Stimulated activated CD4-positive, alpha-beta T cell treated with anti-CD3 and anti-CD28 coated beads, Interleukin-4, amount 100 ng/mL, for 4 hours (primary cell): ENCODE results near the gene ARID3A.

Source experiments
- DNase-seq, 2 experiments: peaks; one replicate each; pipeline ENCODE4 v3.0.0-alpha.2; 2020

Gene ARID3A

DNA sequence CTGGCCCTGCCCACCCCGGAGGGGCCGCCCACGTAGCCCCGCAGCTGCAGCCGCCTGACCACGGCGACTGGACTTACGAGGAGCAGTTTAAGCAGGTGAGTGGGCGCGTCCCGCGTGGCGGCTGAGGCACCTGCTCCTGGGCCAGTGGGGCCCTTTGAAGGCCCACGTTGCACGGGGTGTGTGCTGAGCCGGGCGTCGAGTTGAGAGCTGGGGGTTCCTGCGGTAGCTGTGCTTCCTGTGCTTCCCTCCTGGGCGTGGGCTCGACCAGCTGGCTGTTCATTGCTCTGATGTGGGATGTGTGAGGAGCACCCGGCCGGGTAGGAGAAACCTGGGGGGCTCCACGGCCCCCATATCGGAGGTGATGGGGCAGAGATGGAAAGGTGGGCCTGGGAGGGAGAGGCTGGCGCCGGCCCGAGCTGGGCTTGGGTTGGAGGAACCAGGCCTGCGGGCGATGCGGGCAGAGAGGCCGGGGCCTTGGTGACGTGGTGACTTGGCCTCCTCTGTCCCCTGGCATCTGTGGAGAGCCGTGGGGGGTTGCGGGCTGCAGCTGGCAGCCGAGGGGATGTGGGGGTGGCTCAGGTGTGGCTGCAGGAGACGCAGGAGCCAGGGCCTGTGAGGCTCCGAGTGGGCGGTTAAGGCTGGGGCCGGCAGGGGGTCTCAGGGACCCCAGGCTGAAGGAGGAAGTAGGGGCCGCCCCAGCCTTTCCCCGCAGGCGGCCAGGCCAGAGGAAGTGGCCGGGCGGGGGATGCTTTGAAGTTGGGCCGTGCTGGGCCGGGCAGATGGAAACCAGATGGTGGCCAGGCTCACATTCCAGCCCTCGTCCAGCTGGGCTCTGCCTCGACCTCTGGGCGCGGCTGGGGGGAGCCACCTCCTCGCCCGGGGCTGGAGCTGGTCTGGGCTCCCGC lies 7.1 kb downstream of the ARID3A start:
- DNase-seq: no peak

GRCh38 chr19:933553-933882 lies 7.7 kb downstream of the ARID3A start:
- DNase-seq: no peak

GRCh38 chr19:934197-934840 lies 8.5 kb downstream of the ARID3A start:
- DNase-seq: no peak

DNA sequence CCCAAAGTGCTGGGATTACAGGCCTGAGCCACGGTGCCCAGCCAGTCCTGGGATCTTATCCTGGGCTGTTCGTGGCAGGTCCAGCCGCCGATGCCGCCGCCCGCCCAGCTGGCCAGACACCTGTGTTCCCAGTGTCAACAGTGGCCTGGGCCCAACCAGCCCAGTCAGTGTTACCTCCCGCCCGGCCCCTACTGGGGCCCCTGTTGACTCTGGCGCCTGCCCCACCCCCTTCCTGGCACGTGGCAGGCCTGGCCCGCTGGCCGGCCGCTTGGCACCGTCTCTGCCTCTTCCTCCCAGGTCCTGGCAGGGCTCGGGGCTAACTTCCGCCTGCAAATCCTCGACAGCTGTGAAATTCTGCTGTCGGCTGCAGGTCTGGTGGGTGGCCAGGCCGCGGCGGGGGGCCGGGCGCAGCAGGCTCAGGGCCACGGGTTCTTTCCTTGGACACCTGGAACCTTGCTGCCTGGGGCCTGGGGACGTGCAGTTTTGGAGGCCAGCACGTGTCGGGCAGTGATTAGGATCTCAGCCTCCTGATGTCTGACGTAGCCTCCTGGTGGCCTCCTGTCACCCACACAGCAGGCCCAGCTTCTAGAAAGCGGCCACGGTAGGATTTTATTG lies 9.1 kb downstream of the ARID3A start:
- no peak for DNase-seq

DNA sequence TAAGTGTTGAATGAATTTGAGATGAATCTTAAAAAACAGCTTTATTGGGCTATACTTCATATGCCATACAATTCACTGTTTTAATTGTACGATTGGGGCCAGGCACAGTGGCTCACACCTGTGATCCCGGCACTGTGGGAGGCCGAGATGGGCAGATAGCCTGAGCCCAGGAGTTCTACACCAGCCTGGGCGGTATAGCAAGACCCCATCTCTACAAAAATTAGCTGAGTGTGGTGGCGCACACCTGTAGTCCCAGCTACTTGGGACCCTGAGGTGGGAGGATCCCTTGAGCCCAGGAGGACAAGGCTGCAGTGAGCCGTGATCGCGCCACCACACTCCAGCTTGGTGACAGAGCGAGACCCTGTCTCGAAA lies 10.3 kb downstream of the ARID3A start:
- DNase-seq: no peak

DNA sequence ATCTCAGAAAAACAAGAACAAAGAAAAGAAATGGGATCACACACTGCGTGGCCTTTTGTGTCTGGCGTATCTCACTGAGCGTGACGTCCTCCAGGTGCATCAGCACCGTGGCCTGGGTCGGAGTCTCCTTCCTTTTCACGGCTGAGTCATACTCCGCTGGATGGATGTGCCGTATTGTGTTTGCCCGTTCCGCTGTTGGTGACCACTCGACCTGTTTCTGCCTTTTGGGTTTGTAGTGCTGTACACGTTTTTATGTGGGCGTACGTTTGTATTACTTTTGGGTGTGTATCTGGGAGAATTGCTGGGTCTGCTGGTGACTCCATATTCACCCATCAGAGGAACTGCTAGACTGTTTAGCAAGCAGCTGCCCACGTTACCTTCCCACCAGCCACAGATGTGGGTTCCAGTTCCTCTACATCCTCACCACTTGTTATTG lies 11.4 kb downstream of the ARID3A start:
- DNase-seq: peak in 1 of 2 experiments; percentile 63

DNA sequence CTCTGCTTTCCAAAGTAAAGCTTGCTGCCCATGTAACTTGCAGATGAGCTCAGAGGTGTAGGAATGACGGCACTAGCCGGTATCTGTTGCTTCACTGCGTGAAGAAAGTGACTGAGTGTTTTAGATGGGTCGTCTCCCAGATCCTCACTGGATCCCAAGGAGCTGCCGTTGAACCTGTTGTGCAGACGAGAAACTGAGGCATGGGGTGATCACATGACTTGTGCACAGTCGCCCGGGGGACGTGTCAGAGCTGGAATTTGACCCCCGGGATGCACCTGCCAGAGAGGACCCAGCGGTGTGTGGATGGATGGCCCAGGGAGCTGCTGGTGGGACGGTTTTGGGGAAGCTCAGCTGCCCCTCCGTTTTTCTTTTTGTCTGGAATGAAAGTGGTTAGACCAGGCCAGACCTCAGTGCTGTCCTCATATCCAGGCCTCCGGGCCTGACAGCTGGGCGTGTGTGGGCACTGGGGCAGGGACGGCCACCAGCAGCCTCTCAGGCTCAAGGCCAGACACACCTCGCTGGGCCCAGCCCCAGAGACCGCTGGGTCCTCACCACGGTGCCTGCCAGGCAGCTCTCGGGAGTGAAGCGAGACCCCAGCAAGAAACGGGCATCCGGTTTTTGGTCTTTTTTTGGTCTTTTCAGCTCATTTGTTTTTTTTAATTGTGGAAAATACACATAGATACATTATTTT lies 12.5 kb downstream of the ARID3A start:
- no peak for DNase-seq

- DNase-seq: no peak
Observed at GRCh38 chr19:939439-939838, 13.6 kb downstream of the ARID3A start.

- no peak for DNase-seq
Observed at GRCh38 chr19:939922-940321, 14.1 kb downstream of the ARID3A start.

DNA sequence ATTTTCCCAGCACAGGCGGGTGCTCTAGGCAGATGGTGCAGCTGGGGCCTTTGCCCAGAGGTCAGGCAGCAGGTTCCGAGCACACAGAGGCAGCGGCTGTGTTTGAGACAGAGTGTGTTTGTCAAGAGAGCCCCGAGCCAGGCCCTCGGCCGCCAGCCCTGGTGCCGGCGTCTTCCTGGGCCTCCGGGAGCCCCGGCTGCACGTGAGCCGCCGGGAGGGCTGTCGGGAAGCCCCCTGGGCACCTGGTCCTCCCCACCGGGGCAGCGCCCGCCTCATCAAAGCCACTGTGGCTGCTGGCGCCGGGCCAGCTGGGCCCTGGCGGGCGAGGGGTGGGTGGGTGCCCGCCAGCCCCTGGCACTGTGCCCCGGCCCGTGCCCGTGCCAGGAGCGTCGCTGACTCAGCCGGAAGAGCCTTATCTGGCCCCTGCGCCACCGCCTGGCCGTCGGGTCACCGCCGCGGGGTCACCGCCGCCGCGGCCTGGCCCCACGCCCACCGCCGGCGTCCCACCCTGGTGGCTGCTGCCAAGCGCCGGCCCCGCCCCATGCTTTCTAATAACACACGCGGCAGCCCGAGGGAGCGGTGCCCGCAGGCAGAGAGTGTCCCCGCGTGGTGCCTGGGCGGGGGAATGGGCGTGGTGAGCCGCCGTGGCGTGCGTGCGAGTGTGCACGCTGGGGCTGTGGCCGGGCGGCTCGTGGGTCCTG lies 14.9 kb downstream of the ARID3A start:
- DNase-seq: peak; percentile 62 to 68

DNA sequence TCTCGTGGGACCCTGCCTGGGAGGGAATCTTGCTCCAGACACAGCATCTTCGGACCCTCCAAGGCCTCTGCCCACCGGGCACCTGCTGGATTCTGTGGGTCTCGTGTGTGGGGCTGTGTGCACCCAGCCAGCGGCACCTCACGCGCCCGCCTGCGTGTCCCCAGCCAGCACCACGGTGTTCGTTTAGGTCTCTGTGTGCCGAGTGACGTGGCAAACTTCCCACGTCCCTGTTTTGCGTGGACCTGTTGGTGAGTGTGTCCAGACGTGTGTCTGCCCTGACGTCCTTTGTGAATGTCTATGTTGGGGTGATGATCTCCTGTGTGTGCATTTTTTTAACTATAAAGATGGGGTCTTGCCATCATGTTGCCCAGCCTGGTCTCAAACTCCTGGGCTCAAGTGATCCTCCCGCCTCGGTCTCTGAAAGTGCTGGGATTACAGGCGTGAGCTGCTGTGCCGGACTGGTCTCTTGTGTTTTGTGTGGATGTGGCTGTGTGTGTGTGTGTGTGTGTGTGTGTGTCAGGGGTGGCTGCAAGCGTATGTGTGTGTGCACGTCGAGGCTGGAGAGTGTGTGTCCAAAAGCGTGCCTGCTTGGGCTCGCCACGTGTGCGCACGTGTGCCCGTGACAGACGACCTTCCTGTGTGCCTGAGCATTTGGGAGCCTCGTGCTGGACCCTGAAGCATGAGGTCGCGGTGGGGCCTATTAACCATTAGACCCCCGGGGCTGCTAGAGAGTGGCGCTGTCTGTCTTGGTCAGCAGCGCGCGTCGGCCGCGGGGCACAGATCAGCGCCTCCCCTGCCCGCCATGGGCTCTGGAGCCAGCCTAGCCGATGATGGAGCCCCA lies 15.7 kb downstream of the ARID3A start:
- DNase-seq: no peak

DNA sequence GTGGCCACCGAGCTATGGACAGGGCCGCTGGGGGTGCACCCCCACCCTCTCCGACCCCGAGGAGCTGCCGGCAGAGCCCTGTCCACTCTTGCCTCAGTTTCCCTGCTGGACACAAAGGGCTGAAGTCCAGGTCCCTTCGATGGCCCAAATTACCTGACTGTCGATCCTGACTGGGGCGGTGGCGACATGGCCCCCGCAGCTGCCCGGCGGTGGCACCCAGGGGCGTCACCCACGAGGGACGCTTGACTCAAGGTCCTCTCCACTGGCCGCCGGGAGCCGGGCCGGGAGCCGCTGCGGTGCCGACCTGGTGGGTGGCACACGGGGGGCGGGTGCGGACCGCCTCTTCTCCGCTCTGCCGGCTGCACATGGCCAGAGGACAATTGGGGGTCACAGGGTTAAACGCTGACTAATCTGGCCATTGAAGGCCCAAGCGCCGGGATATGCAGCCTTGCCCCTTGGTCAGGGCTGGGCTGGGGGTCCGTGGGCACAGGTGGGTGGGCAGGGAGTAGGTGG lies 16.4 kb downstream of the ARID3A start:
- no peak for DNase-seq

GRCh38 chr19:943551-944170 lies 17.8 kb downstream of the ARID3A start:
- no peak for DNase-seq

GRCh38 chr19:944171-944567 lies 18.3 kb downstream of the ARID3A start:
- DNase-seq: no peak

DNA sequence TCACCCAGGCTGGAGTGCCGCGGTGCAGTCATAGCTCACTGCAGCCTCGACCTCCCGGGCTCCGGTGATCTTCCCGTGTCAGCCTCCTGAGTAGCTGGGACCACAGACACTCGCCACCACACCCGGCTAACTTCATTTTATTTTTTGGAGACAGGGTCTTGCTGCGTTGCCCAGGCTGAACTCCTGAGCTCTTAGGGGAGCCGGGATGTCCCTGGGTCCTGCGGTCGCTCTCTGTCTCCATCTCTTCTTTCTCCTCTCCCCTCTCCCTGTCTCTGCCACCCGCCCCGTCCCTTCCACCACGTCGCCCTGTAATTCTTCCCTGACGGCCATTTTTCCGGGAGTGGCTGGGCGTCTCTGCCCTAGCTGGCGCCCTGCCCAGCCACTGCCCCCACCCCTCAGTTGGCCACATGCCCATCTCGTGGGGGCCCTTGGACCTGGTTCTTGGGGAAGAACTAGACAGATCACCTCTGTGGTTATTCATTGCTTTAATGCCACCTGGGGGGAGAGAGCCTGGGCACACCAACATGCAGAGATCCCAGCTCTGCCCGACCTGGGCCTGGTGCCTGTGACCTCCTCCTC lies 18.9 kb downstream of the ARID3A start:
- DNase-seq: no peak

- no peak for DNase-seq
Observed at GRCh38 chr19:945401-946252, 19.8 kb downstream of the ARID3A start.

DNA sequence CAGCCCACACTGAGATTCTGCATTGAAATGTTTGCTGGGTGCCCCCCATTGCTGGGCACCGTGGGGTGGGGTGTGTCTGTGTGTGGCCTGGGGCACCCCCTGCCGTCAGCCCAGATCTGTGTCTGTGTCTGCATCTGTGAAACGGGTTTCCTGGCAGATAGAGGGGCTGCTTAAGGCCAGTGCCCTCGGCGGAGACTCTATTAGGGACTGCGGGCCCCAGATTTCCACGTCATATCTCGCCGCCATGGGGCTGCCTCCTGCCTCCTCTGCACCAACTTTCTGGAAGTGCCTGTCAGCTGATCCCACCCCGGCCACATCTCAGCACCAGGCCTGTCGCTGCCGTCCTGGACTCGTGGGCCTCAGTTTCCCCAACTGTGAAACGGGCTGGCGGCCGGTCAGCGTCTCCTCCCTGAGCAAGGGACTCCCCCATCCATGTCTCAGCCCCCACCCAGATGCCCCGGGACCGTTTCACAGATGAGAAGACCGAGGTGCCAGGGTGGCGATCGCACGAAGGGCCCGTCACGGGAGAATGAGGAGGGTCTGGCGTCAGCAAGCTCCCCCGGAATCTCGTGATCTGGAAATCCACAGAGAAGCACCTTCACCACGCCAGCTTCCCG lies 21.4 kb downstream of the ARID3A start:
- DNase-seq: no peak

DNA sequence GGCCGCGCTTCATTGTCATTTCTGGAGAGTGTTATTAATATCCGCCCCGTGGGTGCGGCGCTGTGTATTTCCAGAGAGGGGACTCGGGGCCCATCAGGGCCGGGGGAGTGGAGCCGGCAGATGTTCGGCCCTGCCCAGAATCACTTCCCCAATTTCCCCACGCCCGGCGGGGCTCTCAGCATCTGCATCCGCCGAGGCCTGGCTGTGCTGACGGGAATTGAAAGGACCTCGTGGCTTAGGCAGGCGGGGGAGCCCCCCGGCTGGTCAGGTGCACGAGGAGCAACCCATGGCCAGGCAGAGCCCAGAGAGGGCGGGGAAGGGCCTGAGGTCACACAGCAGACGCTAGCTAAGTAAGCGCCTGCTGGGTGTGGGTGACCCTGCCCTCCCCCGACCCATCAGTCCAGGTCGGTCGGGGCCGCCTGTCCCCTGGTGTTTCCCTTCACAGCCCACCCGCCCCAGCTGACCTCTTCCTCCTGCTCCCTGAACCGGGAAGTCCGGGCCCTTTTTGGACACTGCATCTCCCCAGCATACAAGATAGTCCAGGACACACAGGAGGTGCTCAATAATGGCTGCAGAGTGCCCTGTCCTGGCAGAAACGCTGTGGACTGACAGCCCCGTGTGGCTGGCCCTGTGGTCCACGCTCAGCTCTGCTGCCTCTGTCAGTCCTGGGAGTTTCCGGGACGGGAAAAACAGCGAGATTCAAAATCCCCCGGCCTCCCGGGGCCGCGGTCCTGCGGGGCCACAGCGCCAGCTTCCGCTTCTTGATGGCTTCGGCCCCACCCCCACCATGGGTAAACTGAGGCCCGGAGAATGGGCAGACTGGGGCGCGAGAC lies 22.1 kb downstream of the ARID3A start:
- DNase-seq: no peak
